A673 (cell line): ENCODE data around the gene NMB.

Experiments used
- EZH2 ChIP-seq: fragments of 200-600 bp; sonication (generic); IDR thresholded peaks from 2 replicates; pipeline ENCODE4 v1.6.1; 2017; ENCODE audit warnings: borderline replicate concordance, low read depth, mild to moderate bottlenecking, mixed read lengths, antibody characterized with exemption, low read length; ENCODE audit not compliant: poor library complexity, severe bottlenecking
- TF ChIP-seq, protein P1 (sequence below): fragments of 300-800, 200-600 bp; sonication (generic); conservative IDR thresholded peaks from 2 replicates; pipeline ENCODE4 v1.5.1; 2017; ENCODE audit warnings: low read depth, mild to moderate bottlenecking, antibody characterized with exemption, low read length, moderate library complexity, mixed read lengths

DNA sequence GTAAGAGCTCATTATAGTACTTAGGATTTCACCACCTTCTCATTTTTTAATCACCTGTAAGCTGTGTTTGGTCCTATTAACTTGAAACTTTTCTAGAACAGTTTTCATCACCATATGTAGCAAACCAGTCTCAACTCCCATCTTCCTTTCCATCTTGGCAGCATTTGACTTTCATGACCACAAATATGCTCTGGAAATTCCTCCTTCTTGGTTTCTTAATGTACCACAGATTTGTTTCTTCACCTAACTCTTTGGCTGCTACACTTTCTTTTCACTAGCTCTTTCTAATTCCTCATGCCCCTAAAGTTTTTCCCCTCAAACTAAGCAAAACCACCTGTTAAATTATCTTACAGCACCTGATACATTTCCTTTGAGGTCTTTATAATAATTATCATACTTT is 13.2 kb upstream of the NMB start:
- TF ChIP-seq, protein P1, sequence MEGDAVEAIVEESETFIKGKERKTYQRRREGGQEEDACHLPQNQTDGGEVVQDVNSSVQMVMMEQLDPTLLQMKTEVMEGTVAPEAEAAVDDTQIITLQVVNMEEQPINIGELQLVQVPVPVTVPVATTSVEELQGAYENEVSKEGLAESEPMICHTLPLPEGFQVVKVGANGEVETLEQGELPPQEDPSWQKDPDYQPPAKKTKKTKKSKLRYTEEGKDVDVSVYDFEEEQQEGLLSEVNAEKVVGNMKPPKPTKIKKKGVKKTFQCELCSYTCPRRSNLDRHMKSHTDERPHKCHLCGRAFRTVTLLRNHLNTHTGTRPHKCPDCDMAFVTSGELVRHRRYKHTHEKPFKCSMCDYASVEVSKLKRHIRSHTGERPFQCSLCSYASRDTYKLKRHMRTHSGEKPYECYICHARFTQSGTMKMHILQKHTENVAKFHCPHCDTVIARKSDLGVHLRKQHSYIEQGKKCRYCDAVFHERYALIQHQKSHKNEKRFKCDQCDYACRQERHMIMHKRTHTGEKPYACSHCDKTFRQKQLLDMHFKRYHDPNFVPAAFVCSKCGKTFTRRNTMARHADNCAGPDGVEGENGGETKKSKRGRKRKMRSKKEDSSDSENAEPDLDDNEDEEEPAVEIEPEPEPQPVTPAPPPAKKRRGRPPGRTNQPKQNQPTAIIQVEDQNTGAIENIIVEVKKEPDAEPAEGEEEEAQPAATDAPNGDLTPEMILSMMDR: no peak
- no peak for TF ChIP-seq EZH2
